K562 (cell line): ENCODE measurements around the gene HACL1. TPM values are rescaled to one million over a fixed set of nuclear protein-coding genes. Genes with fewer than 3 reads are reported as not detected.
A peak's percentile ranks its signal among the peaks of the same experiment; 100 is the strongest.

Source experiments
- ADNP ChIP-seq: fragments of 200-800 bp; sonication (Bioruptor generic); IDR thresholded peaks from 2 replicates; pipeline ENCODE4 v1.6.1; 2016; ENCODE audit warnings: missing genetic modification characterization, missing compliant biosample characterization
- BCL6 ChIP-seq: fragments of 250-450 bp; sonication (Bioruptor Pico); IDR thresholded peaks from 2 replicates; pipeline ENCODE4 v1.4.0; 2020
- CREB1 ChIP-seq, 2 experiments: sonication (generic) in 1 of 2; formaldehyde crosslinking in 1 of 2; IDR thresholded peaks; 2 replicates each; pipeline versions ENCODE4 v1.6.1 to v1.8.0; 2012 to 2022; ENCODE audit warnings: inconsistent platforms in 1 of 2, mild to moderate bottlenecking in 1 of 2, missing genetic modification reagents in 1 of 2, moderate library complexity in 1 of 2
- FOSL1 ChIP-seq: fragments of 200-800 bp; sonication (Bioruptor generic); conservative IDR thresholded peaks from 2 replicates; pipeline ENCODE4 v1.6.1; 2016; ENCODE audit warnings: missing genetic modification characterization, missing compliant biosample characterization
- MBD2 ChIP-seq: sonication (generic); IDR thresholded peaks from 2 replicates; pipeline ENCODE4 v1.6.1; 2016; ENCODE audit warnings: low read depth, borderline replicate concordance
- MYBL2 ChIP-seq, 2 experiments: fragments of 450-650 bp in 1 of 2; sonication (generic) in 1 of 2; formaldehyde crosslinking in 1 of 2; IDR thresholded peaks; 2 replicates each; pipeline versions ENCODE4 v1.6.1 to v1.8.1; 2017 to 2022; ENCODE audit warnings: borderline replicate concordance in 1 of 2, inconsistent platforms in 1 of 2, low read depth in 1 of 2, mild to moderate bottlenecking in 1 of 2, missing genetic modification reagents in 1 of 2, moderate library complexity in 1 of 2
- NFE2 ChIP-seq: IDR thresholded peaks from 2 replicates; pipeline ENCODE4 v1.6.1; 2014; ENCODE audit warnings: antibody characterized with exemption, low read depth
- NR4A1 ChIP-seq, 2 experiments: fragments of 250-450 bp in 1 of 2; fragments of 450-650 bp in 1 of 2; sonication (Bioruptor Pico) in 1 of 2; IDR thresholded peaks; 2 replicates each; pipeline versions ENCODE4 v1.4.0 to v1.6.1; 2016 to 2020; ENCODE audit warnings: mild to moderate bottlenecking in 2 of 2, missing compliant biosample characterization in 1 of 2, missing genetic modification characterization in 1 of 2, moderate library complexity in 1 of 2
- PRDM10 ChIP-seq: fragments of 450-650 bp; IDR thresholded peaks from 2 replicates; pipeline ENCODE4 v1.6.1; 2018; ENCODE audit not compliant: partially characterized antibody
- SETDB1 ChIP-seq: IDR thresholded peaks from one replicate; pipeline ENCODE4 v1.6.1; 2012; ENCODE audit warnings: low read length, control low read depth, inconsistent platforms
- YBX1 ChIP-seq: fragments of 450-650 bp; IDR thresholded peaks from 2 replicates; pipeline ENCODE4 v1.7.1; 2016; ENCODE audit warnings: mild to moderate bottlenecking
- ZFP36 ChIP-seq: fragments of 150-350 bp; IDR thresholded peaks from 2 replicates; pipeline ENCODE4 v1.6.1; 2018; ENCODE audit warnings: low read length, low read depth; ENCODE audit not compliant: partially characterized antibody
- ZNF280B ChIP-seq: fragments of 250-450 bp; sonication (Bioruptor Pico); IDR thresholded peaks from 2 replicates; pipeline ENCODE4 v1.5.1; 2021; ENCODE audit warnings: mild to moderate bottlenecking
- ZNF316 ChIP-seq: fragments of 450-650 bp; IDR thresholded peaks from 2 replicates; pipeline ENCODE4 v1.6.1; 2016
- ZNF592 ChIP-seq: fragments of 450-650 bp; IDR thresholded peaks from 2 replicates; pipeline ENCODE4 v1.6.1; 2017; ENCODE audit warnings: antibody characterized with exemption, mild to moderate bottlenecking
- polyA plus RNA-seq, 8 experiments: library from polyadenylated mRNA; depleted of rRNA in 4 of 8; stranded (reverse) in 5 of 8; unstranded in 3 of 8; fragments of >200 nt; fragmentation: Nextera tagmentation in 2 of 8; fragmentation: Illumina TruSeq in 1 of 8; extraction: Ambion mirVana in 2 of 8; extraction: Trizol in 1 of 8; gene quantifications; 2 replicates each; pipeline versions ENCODE4 v1.2.1 to v1.2.3, GENCODE V29; 2011 to 2014; ENCODE audit warnings: inconsistent platforms in 1 of 8, missing spikeins in 1 of 8
- total RNA-seq, 7 experiments: library from RNA; depleted of rRNA in 6 of 7; stranded (reverse); fragments of >200 nt in 6 of 7; fragmentation: Illumina TruSeq in 2 of 7; extraction: Trizol in 2 of 7; gene quantifications; 2 replicates each; pipeline versions ENCODE4 v1.2.1 to v1.2.3, GENCODE V29; 2011 to 2021; ENCODE audit warnings: low replicate concordance in 1 of 7

Gene HACL1
- total and polyA plus RNA-seq, 9 of the 15 experiments (the other 6 are each of a cell fraction or from before 2014, with no cell fraction given): 18.9 to 61.5 (median 30.5) TPM

- peak; percentile 32 for TF ChIP-seq PRDM10
- TF ChIP-seq NR4A1 (CRISPR knock-in tag; IDR thresholded peaks at IDR 0.05): no peak
- TF ChIP-seq NR4A1 (tag; IDR thresholded peaks at IDR 0.05): peak; percentile 69
- peak; percentile 19; the same call in 1 of the 2 replicates for TF ChIP-seq ZNF316
- TF ChIP-seq YBX1: no peak
- no peak for TF ChIP-seq BCL6
- no peak for TF ChIP-seq MBD2
- TF ChIP-seq SETDB1: no peak
- peak; percentile 63 for TF ChIP-seq NFE2
- TF ChIP-seq ZNF280B (CRISPR knock-in tag): no peak
- TF ChIP-seq MYBL2 (IDR thresholded peaks at IDR 0.05; ENCODE audit: low read depth): no peak
- TF ChIP-seq MYBL2 (CRISPR knock-in tag; IDR thresholded peaks at IDR 0.05; ENCODE audit: borderline replicate concordance): no peak
- TF ChIP-seq ZNF592: 0 out of 2 replicates have a peak, but pooled peaks have one; percentile 34
- 0 out of 2 replicates have a peak, but pooled peaks have one; percentile 3 for TF ChIP-seq ADNP (tag)
- TF ChIP-seq CREB1 (IDR thresholded peaks at IDR 0.05): no peak
- no peak for TF ChIP-seq CREB1 (CRISPR knock-in tag; IDR thresholded peaks at IDR 0.05)
- TF ChIP-seq FOSL1: peak; percentile 50; the same call in 1 of the 2 replicates
- TF ChIP-seq ZFP36: no peak
Observed at GRCh38 chr3:15630646-15631350, 29.4 kb upstream of the HACL1 start (continued).
